HCT116 (cell line): Measurements from ENCODE around the gene SERINC5. TPM values are rescaled to one million over a fixed set of nuclear protein-coding genes. Genes with fewer than 3 reads are reported as not detected.

Experiments
- ATAC-seq: fragments of 200-7000 bp; cut with Tn5 transposase; 2 replicates; pipeline ENCODE4 v1.9.1; 2020; ENCODE audit warnings: mild to moderate bottlenecking, moderate library complexity
- Bru-seq: library from RNA; stranded (reverse); fragments of 400-500 nt; gene quantifications from one replicate; lab custom pipeline; 2021; lab: Mats Ljungman, UMichigan
- BruChase-seq, 2 experiments: library from RNA; stranded (reverse); fragments of 400-500 nt; gene quantifications; one replicate each; lab custom pipeline; 2021; lab: Mats Ljungman, UMichigan
- BruUV-seq: library from RNA; stranded (reverse); fragments of 400-500 nt; replicated peaks from 2 replicates; lab custom pipeline; 2021; lab: Mats Ljungman, UMichigan
- CTCF ChIA-PET: fragments of 300-600 bp; sonication (Branson Sonifier 250); formaldehyde crosslinking; loops from one replicate; lab custom pipeline; 2021; ENCODE audit warnings: antibody characterized with exemption; lab: Charles Lee
- POLR2A ChIA-PET: fragments of 300-600, 350-600 bp; sonication (Branson Sonifier 250); formaldehyde crosslinking; loops from one replicate; lab custom pipeline; 2021; ENCODE audit warnings: antibody characterized with exemption; lab: Charles Lee
- RAD21 ChIA-PET, 2 experiments: fragments of 300-600 bp; sonication (Branson Sonifier 250); formaldehyde crosslinking; loops; one replicate each; lab custom pipeline; 2023; ENCODE audit warnings: low total read pairs in 2 of 2; ENCODE audit not compliant: uncharacterized antibody in 2 of 2, unreplicated experiment in 2 of 2, low non-redundant PET in 1 of 2; lab: Charles Lee
- DNase-seq: peaks from one replicate; pipeline ENCODE4 v3.0.0-alpha.2; 2010; ENCODE audit warnings: low read depth, low spot score
- H2AFZ ChIP-seq: fragments of 200-600 bp; shearing (Covaris generic), sonication (generic); 2 replicates; pipeline ENCODE4 v1.6.1; 2017; ENCODE audit warnings: low read depth, mixed run types, mixed read lengths, antibody characterized with exemption, low read length; ENCODE audit not compliant: poor library complexity, severe bottlenecking
- H3K27ac ChIP-seq: 2 replicates; pipeline ENCODE4 v1.5.1; 2012; ENCODE audit warnings: low read depth, low read length
- H3K27me3 ChIP-seq: fragments of 200-600 bp; sonication (generic); 2 replicates; pipeline ENCODE4 v1.6.1; 2016; ENCODE audit warnings: mixed run types, low read length, mixed read lengths; ENCODE audit not compliant: insufficient read depth
- H3K36me3 ChIP-seq, 2 experiments: fragments of 200-500 bp in 1 of 2; fragments of 200-600 bp in 1 of 2; sonication (Bioruptor generic) in 1 of 2; sonication (generic) in 1 of 2; 2 replicates each; pipeline versions ENCODE4 v1.5.1 to v1.6.1; 2014 to 2016; ENCODE audit warnings: low read length in 2 of 2, inconsistent platforms in 1 of 2, mixed read lengths in 1 of 2, mixed run types in 1 of 2; ENCODE audit not compliant: insufficient read depth in 2 of 2, control insufficient read depth in 1 of 2
- H3K4me1 ChIP-seq, 2 experiments: fragments of 200-600 bp in 1 of 2; sonication (generic) in 1 of 2; 2 replicates each; pipeline versions ENCODE4 v1.5.1 to v1.6.1; 2012 to 2017; ENCODE audit warnings: low read length in 2 of 2, inconsistent platforms in 1 of 2, mild to moderate bottlenecking in 1 of 2, mixed read lengths in 1 of 2, mixed run types in 1 of 2, moderate library complexity in 1 of 2; ENCODE audit not compliant: insufficient read depth in 2 of 2, control insufficient read depth in 1 of 2
- H3K4me2 ChIP-seq: fragments of 200-600 bp; sonication (generic); 2 replicates; pipeline ENCODE4 v1.6.1; 2017; ENCODE audit warnings: mixed run types, low read length, mixed read lengths
- H3K4me3 ChIP-seq, 2 experiments: fragments of 200-600 bp in 1 of 2; sonication (generic) in 1 of 2; replicated peaks in 1 of 2; 2 replicates each; pipeline ENCODE4 v1.5.1; 2011 to 2016; ENCODE audit warnings: low read length in 2 of 2, control low read depth in 1 of 2, low read depth in 1 of 2, mild to moderate bottlenecking in 1 of 2, mixed read lengths in 1 of 2, mixed run types in 1 of 2
- H3K79me2 ChIP-seq: fragments of 200-600 bp; sonication (generic); 2 replicates; pipeline ENCODE4 v1.6.1; 2017; ENCODE audit warnings: mild to moderate bottlenecking, mixed run types, low read length, moderate library complexity, mixed read lengths; ENCODE audit not compliant: insufficient read depth
- H3K9ac ChIP-seq: fragments of 200-600 bp; sonication (generic); 2 replicates; pipeline ENCODE4 v1.6.1; 2016; ENCODE audit warnings: low read length, mixed read lengths
- H3K9me2 ChIP-seq: fragments of 200-600 bp; sonication (generic), shearing (Covaris generic); 2 replicates; pipeline ENCODE4 v1.6.1; 2017; ENCODE audit warnings: mixed run types, mild to moderate bottlenecking, moderate library complexity; ENCODE audit not compliant: insufficient read depth
- H3K9me3 ChIP-seq, 2 experiments: fragments of 200-500 bp in 1 of 2; fragments of 200-600 bp in 1 of 2; sonication (Bioruptor generic) in 1 of 2; sonication (generic) in 1 of 2; 2 replicates each; pipeline ENCODE4 v1.6.1; 2014 to 2017; ENCODE audit warnings: low read length in 2 of 2, mixed read lengths in 2 of 2, inconsistent platforms in 1 of 2, low read depth in 1 of 2, mild to moderate bottlenecking in 1 of 2, mixed run types in 1 of 2, moderate library complexity in 1 of 2; ENCODE audit not compliant: control insufficient read depth in 1 of 2, insufficient read depth in 1 of 2
- H4K20me1 ChIP-seq: fragments of 200-600 bp; sonication (generic), shearing (Covaris generic); 2 replicates; pipeline ENCODE4 v1.6.1; 2017; ENCODE audit warnings: mixed run types, mild to moderate bottlenecking, moderate library complexity; ENCODE audit not compliant: insufficient read depth
- ATF3 ChIP-seq: IDR thresholded peaks from 2 replicates; pipeline ENCODE4 v1.6.1; 2012
- CBX3 ChIP-seq: IDR thresholded peaks from 2 replicates; pipeline ENCODE4 v1.6.1; 2012; ENCODE audit warnings: low read depth
- CEBPB ChIP-seq: IDR thresholded peaks from 2 replicates; pipeline ENCODE4 v1.6.1; 2012; ENCODE audit warnings: low read depth
- ELF1 ChIP-seq: IDR thresholded peaks from 2 replicates; pipeline ENCODE4 v1.6.1; 2012; ENCODE audit warnings: low read depth, borderline replicate concordance
- EZH2 ChIP-seq: fragments of 200-600 bp; sonication (generic); IDR thresholded peaks from 2 replicates; pipeline ENCODE4 v1.6.1; 2017; ENCODE audit warnings: antibody characterized with exemption, mixed run types
- EZH2phosphoT487 ChIP-seq: fragments of 200-600 bp; IDR thresholded peaks from 2 replicates; pipeline ENCODE4 v1.6.1; 2018; ENCODE audit warnings: antibody characterized with exemption, borderline replicate concordance
- FOSL1 ChIP-seq: IDR thresholded peaks from 2 replicates; pipeline ENCODE4 v1.6.1; 2012; ENCODE audit warnings: low read depth
- RAD21 ChIP-seq: IDR thresholded peaks from 2 replicates; pipeline ENCODE4 v1.6.1; 2012; ENCODE audit warnings: low read depth, mild to moderate bottlenecking
- REST ChIP-seq: IDR thresholded peaks from 2 replicates; pipeline ENCODE4 v1.6.1; 2012; ENCODE audit warnings: low read depth
- SP1 ChIP-seq: IDR thresholded peaks from 2 replicates; pipeline ENCODE4 v1.6.1; 2012; ENCODE audit warnings: low read depth
- SRF ChIP-seq: IDR thresholded peaks from 2 replicates; pipeline ENCODE4 v1.6.1; 2012; ENCODE audit warnings: low read depth
- TCF7L2 ChIP-seq: IDR thresholded peaks from 2 replicates; pipeline ENCODE4 v1.7.0; 2011; ENCODE audit warnings: borderline replicate concordance, inconsistent platforms; ENCODE audit not compliant: insufficient read depth, insufficient read length; ENCODE audit errors: extremely low read depth
- YY1 ChIP-seq: IDR thresholded peaks from 2 replicates; pipeline ENCODE4 v1.6.1; 2011; ENCODE audit warnings: low read length, low read depth, moderate library complexity, mild to moderate bottlenecking; ENCODE audit not compliant: insufficient replicate concordance; ENCODE audit errors: extremely low read depth
- ZFX ChIP-seq: fragments of 450-650 bp; IDR thresholded peaks from 2 replicates; pipeline ENCODE4 v1.6.1; 2017
- intact Hi-C: fragments of 100-400 bp; cut with micrococcal nuclease; formaldehyde crosslinking; loops from 2 replicates; pipeline ENCODE4 v1.10.0; 2022
- long read RNA-seq: library from polyadenylated mRNA; unstranded; transcript quantifications from one replicate; pipeline ENCODE4 v2.0.0, GENCODE V29; 2021; ENCODE audit not compliant: unreplicated experiment
- polyA plus RNA-seq: library from polyadenylated mRNA; unstranded; fragments of >200 nt; gene quantifications from 2 replicates; pipeline ENCODE4 v1.2.1, GENCODE V29; 2012; ENCODE audit warnings: missing spikeins
- total RNA-seq: library from RNA; stranded (reverse); gene quantifications from one replicate; pipeline ENCODE4 v1.2.1, GENCODE V29; 2021; ENCODE audit not compliant: unreplicated experiment
- TF ChIP-seq, protein P1 (sequence below): IDR thresholded peaks from 2 replicates; pipeline ENCODE4 v1.6.1; 2011; ENCODE audit warnings: mild to moderate bottlenecking, low read length, moderate library complexity; ENCODE audit not compliant: insufficient replicate concordance; ENCODE audit errors: extremely low read depth

The SERINC5 gene
- 39.3 TPM for total RNA-seq
- polyA plus RNA-seq, result 13.5 and 15.3 TPM in 2 replicates
- percentile 83 among the genes with signal in this experiment for Bru-seq, nascent RNA
- BruChase-seq, experiment 1, labeled RNA remaining after a 6-hour chase, result percentile 90 among the genes with signal in this experiment
- BruChase-seq, experiment 2, labeled RNA remaining after a 2-hour chase, result percentile 84 among the genes with signal in this experiment
- long read RNA-seq, full-length matches to known transcripts, result 4 of 24 reads
- long read RNA-seq, partial matches to known transcripts, result 6 of 24 reads
- long read RNA-seq, other reads (novel, unspliced or antisense), result 14 of 24 reads

- Histone ChIP-seq H3K79me2 (peaks cover 36% of the 10 kb centered on the region), H3K9me2 (no peaks in the 10 kb centered on the region), H3K9ac (peak within 1 kb of the TSS; percentile 99), H2AFZ (peak within 1 kb of the TSS; percentile 45), H3K27me3 (no peaks in the 10 kb centered on the region), H3K4me3 (peak within 1 kb of the TSS; percentile 81 to 91), H3K36me3 (no peaks in the 10 kb centered on the region), H3K9me3 (no peaks in the 10 kb centered on the region), H3K4me1 (peaks cover 13 to 39% of the 10 kb centered on the region in 2 experiments), H3K4me2 (peak within 1 kb of the TSS; percentile 77), H4K20me1 (no peaks in the 10 kb centered on the region), H3K27ac (peak within 1 kb of the TSS; percentile 88)
- TSS peak; percentile 77 for BruUV-seq
- POLR2A ChIA-PET, result interaction anchor here (1.0 to 3.2 kb wide), 6 partner anchors 9 to 164 kb away, joined by 3 to 45 read pairs (median 6); no protein-coding TSS in a partner anchor
- CTCF ChIA-PET, result interaction anchor here (0.6 to 1.7 kb wide), 3 partner anchors 16 to 172 kb away, joined by 3 to 7 read pairs (median 6); no protein-coding TSS in a partner anchor
- intact Hi-C loops, result loop anchor here (2.0 to 5.0 kb wide), 2 partner anchors 71 to 164 kb away; no protein-coding TSS in a partner anchor
- DNase-seq, result peak; percentile 43
- RAD21 ChIA-PET, result interaction anchor here (0.8 to 1.0 kb wide), 2 partner anchors 9 kb away, joined by 4 to 5 read pairs; no protein-coding TSS in a partner anchor
- ATAC-seq, result peak; percentile 81
- TF ChIP-seq ZFX (peak; percentile 75), ATF3 (no peak), RAD21 (0 out of 2 replicates have a peak, but pooled peaks have one; percentile 1), ELF1 (no peak; the same call in 1 of the 2 replicates), CEBPB (no peak), SRF (no peak), YY1 (no peak), SP1 (peak; percentile 41; the same call in 1 of the 2 replicates), CBX3 (peak; percentile 21; the same call in 1 of the 2 replicates), EZH2phosphoT487 (no peak), EZH2 (no peak), REST (no peak), FOSL1 (no peak), TCF7L2 (no peak)
- TF ChIP-seq, protein P1, sequence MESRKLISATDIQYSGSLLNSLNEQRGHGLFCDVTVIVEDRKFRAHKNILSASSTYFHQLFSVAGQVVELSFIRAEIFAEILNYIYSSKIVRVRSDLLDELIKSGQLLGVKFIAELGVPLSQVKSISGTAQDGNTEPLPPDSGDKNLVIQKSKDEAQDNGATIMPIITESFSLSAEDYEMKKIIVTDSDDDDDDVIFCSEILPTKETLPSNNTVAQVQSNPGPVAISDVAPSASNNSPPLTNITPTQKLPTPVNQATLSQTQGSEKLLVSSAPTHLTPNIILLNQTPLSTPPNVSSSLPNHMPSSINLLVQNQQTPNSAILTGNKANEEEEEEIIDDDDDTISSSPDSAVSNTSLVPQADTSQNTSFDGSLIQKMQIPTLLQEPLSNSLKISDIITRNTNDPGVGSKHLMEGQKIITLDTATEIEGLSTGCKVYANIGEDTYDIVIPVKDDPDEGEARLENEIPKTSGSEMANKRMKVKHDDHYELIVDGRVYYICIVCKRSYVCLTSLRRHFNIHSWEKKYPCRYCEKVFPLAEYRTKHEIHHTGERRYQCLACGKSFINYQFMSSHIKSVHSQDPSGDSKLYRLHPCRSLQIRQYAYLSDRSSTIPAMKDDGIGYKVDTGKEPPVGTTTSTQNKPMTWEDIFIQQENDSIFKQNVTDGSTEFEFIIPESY, result no peak
These were observed at the start of gene SERINC5 for GRCh38 chr5:80255811-80256712. Gene SERINC5 (minus strand): TSS chr5:80256048. CDS start chr5:80255922, 126 bp downstream.
